ENCODE results near the gene GRB10.
"Not testable (repeated sequence)": the region's sequence is repeated elsewhere in the genome, so short reads cannot be mapped to it uniquely, and the experiment has no call there.

The GRB10 gene

DNA sequence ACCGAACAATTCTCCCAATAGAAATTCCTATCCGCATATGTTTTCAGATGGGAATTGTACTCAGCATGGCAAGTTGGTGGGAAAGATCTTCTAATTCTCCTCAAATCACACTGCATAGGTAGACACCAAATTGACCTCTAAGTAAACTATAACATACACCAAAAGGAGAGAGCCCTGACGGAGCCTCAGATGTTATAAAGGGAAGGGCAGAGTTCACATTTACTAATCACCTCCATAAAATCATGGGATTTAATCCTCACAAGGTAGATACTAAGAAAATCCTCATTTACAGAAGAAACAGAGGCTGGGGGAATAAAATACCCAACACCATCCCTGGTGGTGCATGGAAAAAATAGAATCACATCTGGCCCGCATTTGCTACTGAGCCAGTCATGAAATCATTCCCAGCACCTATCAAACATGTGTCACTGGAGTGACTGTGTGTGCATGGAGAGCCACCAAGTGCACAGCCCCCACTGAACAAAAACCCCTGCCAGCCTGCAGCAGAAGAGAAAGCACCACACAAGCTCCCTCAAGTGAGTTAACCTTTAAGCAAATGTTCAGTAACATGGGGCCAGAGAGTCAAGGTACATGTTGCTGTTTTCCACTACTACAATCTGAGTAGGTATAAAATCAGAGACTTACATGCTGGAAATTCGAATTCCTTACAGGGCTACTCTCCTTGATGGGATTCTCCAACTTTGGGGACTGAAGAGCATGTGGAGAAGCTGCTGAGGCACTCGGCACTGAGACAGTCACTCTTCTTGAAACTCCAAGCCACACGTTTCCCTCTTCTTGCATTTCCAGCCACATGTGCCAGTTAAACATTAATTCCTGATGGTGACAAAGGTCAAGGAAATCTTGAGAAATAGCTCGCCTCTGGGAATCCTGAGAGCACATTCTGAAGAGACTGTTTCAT is 217.8 kb downstream of the GRB10 start, which contains the start of gene DDC:
Gene DDC (minus strand): TSS at position 766 of the 919 bp plus-strand sequence. CDS start 21,320 bp downstream, outside the sequence.
- DNase-seq, result no peak

- DNase-seq, result no peak
Observed at GRCh38 chr7:50564171-50564570, 218.5 kb downstream of the GRB10 start.

GRCh38 chr7:50562136-50562535 is 220.6 kb downstream of the GRB10 start:
- no peak for DNase-seq

DNA sequence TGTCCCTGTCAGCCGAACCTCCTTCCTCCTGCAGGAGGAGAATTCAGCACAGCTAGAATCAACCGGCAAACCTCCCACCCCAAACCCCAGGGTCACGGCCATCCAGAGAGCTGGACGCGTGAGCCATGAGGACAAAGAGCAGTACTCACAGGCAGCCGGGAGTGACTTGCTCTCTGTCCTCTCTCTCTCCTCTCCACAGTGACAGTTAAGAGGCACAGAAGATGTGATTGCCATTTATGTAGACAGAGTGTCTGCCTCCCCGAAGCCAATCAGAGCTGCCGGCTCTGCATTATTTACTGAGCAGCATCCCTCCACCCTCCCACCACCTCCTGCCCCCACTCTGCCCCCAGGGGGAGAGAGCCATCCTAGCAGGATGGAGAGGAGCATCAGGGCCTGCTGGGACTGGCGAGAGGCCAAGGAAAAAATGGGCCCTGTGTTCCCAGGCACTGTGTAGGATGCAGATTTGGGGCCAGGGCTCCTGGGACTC is 221.8 kb downstream of the GRB10 start:
- no peak for DNase-seq

GRCh38 chr7:50559881-50560280 is 222.8 kb downstream of the GRB10 start:
- no peak for DNase-seq

DNA sequence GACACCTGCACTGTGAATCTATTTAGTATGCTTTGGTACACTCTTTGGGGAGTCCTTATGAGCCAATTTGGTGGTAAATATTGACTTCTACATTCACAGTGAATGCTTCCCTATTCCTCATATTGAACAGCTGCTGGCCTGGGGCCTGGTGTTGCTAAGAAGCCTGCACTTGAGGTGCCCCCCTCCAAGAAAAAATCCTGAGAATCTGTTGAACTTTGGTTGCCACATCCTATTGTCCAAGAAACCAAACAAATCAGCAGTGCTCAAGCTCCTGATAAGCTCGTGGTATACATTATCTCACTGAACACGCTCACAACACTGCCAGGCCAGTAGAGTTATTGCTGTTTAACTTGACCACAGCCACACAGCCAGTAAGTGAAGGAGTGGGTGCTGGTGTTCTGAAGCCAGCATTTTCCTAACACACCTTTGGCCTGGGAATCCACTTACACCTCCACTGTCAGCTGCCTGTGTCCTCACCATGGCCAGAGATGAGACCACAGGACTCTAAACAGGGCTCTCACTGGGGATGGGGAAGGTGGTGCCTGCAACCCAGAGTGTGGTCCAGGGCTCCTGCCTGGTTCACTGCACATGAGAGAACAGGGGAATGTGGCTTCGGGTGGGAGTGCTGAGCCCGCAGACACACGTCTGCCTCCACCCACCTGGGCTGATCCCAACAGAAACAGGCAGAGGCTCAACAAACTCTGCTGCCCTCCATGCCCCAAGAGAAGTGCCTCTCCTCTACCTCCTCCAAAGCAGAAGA is 224.2 kb downstream of the GRB10 start:
- DNase-seq, result no peak

DNA sequence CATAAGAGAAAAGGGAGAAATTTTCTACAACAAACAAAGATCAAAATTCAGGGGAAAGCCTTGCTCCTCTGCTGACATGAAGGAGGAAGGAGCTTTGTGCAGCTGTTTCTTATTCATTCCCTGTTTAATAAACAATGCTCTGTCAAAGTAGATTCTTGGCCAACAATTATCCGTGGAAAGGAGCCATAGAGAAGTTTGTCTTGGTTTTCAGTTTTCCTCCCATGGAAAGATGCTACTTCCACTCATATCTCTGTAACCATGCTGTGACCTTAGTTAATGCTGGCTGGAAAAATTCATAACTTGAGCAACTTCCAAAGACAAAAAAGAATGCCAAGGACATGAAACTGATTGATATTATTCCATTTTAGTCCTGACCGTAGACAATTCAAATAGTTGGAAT is 225.6 kb downstream of the GRB10 start:
- no peak for DNase-seq

GRCh38 chr7:50556247-50556991 is 226.3 kb downstream of the GRB10 start:
- DNase-seq, result no peak

DNA sequence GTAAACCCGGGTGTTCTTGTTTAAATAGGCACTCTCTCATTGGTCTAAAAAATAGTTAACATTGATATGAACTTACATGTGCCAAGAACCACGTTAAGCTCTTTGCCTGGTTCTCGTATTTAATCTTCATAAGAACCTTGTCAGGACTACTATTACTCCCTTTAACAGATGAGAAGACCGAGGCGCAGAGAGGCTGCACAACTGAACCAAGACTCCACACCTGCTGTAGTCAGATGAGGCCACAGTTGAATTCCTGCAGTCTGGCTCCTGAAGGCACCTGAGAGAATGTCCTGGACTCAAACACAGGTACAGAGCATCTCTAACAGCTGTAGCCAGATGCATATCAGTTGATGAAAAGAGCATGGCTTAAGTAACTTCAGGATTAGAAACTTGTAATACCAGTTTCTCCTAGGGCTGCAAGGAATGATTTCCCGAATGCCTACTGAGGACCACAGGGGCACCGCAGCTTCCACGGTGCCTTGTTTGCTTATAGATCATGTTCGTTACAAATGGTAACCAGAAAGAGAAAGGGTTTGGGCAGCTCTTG is 227.0 kb downstream of the GRB10 start:
- DNase-seq, result no peak

DNA sequence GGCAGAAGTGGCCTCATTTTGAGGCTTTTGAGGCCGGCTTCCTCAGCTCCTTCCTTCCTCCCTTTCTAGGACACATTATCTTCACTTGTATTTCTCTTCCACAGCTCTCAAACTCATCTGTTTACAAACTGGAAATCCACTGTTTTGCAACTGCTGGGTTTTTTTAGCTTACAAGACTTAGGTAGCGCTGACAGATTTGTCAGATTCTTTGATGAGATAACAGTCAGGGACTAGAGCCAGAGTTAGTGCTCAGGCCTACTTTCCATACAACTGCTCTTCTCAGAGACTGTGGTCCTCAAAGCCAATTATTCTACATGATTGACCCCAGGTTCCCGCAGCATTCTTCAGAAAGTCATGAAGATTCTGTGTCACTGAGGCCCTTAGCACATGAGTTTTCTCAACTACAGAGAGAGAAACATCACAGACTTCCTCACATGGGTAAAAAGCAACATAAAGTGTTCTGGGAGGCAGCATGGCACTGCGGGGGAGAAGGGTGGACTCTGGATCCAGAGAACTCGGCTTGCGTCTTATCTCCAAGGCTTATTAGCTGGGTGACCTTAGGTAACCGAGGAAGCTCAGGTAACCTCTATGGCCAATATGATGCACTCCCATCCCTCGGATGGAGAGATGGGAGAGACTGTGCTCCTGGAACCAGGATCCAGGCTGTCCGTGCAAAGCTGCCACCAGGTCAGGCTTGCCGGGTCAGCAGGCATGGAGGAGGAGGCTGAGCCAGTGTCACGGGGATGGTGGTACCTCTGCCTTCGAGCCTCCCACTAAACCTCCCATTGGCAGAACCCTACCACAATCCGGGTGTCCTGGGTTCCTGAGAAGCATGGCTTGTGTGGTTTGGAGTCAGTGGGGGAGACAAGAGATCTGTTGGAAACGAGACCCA is 228.0 kb downstream of the GRB10 start:
- no peak for DNase-seq

GRCh38 chr7:50553973-50554372 is 228.7 kb downstream of the GRB10 start:
- no peak for DNase-seq

GRCh38 chr7:50552921-50553320 is 229.8 kb downstream of the GRB10 start:
- DNase-seq, result no peak

DNA sequence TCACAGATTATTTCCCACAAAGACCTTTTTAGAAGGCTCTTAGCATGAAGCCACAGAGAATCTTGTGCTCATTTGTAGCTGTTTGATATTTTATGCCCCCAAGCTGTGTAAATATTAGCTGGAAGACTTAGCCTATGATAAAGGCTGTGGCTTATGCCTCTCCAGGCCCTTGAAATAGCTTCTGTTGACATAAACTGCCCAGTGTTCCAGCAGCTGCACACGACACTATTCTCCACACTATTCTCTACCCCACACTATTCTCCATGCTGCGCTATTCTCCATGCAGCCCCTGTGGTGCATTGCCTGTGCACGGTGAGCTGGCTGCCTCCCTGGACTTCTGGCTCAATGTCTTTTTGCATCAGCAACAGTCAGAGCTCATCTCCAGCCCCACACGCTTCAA is 230.6 kb downstream of the GRB10 start:
- DNase-seq, result no peak

DNA sequence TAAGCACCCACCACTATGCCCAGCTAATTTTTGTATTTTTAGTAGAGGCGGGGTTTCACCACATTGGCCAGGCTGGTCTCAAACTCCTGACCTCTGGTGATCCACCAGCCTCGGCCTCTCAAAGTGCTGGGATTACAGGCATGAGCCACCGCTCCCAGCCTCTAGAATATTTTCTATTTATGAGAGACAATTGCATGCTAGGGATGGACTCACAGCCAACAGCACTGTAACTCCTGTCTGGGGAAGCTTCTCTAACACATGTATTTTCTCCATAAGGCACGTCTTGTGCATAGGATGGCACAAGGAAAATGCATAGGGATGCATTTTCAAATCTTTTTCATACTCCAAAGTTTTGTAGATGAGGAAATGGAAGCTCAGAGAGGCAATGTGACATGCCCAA is 237.1 kb downstream of the GRB10 start:
- DNase-seq, result not testable (repeated sequence)

- no peak for DNase-seq
Observed at GRCh38 chr7:50544992-50545391, 237.7 kb downstream of the GRB10 start.

GRCh38 chr7:50543776-50544442 is 238.8 kb downstream of the GRB10 start:
- DNase-seq, result no peak

DNA sequence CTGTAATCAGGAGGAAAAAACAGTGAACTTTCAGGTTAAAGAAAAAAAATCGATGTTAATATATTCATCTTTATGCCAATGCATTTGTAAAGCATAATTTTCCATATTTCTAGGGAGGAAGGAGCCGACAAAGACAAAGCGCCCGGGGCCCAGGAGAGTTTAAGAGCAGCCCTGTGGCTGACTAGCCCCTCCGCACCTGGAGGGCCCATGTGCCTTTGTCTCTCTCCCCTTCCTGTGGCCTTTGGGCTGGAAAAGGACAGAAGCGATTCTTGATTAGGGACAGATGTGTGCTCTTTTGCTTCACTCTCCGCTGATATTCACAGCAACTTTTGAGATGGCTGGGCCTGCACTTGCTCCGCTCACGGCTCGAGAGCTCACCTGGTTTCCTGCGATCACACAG is 240.6 kb downstream of the GRB10 start:
- no peak for DNase-seq

GRCh38 chr7:50540785-50541579 is 241.7 kb downstream of the GRB10 start:
- no peak for DNase-seq
